Neural cell (in vitro differentiated cells): Measurements from ENCODE around the gene NUB1. TPM values are rescaled to one million over a fixed set of nuclear protein-coding genes. Genes with fewer than 3 reads are reported as not detected.

Experiments
- H2AFZ ChIP-seq: fragments of 200-600, 300-800 bp; sonication (generic), shearing (Covaris generic); 2 replicates; pipeline ENCODE4 v1.6.0; 2014; ENCODE audit warnings: low read depth, mild to moderate bottlenecking, antibody characterized with exemption, low read length, moderate library complexity
- H3F3A ChIP-seq: fragments of 200-600 bp; shearing (Covaris generic); 2 replicates; pipeline ENCODE4 v1.6.1; 2016; ENCODE audit warnings: mild to moderate bottlenecking, moderate library complexity, mixed read lengths, antibody characterized with exemption, low read length; ENCODE audit not compliant: insufficient read depth, poor library complexity, severe bottlenecking
- H3K27ac ChIP-seq: fragments of 200-600, 300-800 bp; sonication (generic), shearing (Covaris generic); 2 replicates; pipeline ENCODE4 v1.5.1; 2014; ENCODE audit warnings: mild to moderate bottlenecking, low read length, moderate library complexity
- H3K27me3 ChIP-seq: fragments of 300-800, 200-600 bp; sonication (generic), shearing (Covaris generic); 2 replicates; pipeline ENCODE4 v1.6.0; 2014; ENCODE audit warnings: mild to moderate bottlenecking, low read depth, low read length, moderate library complexity; ENCODE audit not compliant: insufficient read depth
- H3K36me3 ChIP-seq: fragments of 300-800, 200-600 bp; sonication (generic), shearing (Covaris generic); 2 replicates; pipeline ENCODE4 v1.5.1; 2014; ENCODE audit warnings: mild to moderate bottlenecking, antibody characterized with exemption, low read length, moderate library complexity; ENCODE audit not compliant: insufficient read depth
- H3K4me2 ChIP-seq: fragments of 300-800, 200-600 bp; sonication (generic), shearing (Covaris generic); 2 replicates; pipeline ENCODE4 v1.6.0; 2014; ENCODE audit warnings: mild to moderate bottlenecking, low read length
- H3K4me3 ChIP-seq: fragments of 300-800, 200-600 bp; sonication (generic), shearing (Covaris generic); 2 replicates; pipeline ENCODE4 v1.5.1; 2014; ENCODE audit warnings: mild to moderate bottlenecking, low read length, moderate library complexity
- H3K79me2 ChIP-seq: fragments of 200-600 bp; shearing (Covaris generic); replicated peaks from 2 replicates; pipeline ENCODE4 v1.6.0; 2014; ENCODE audit warnings: mild to moderate bottlenecking, low read length, moderate library complexity; ENCODE audit not compliant: insufficient read depth
- H3K9ac ChIP-seq: fragments of 300-800, 200-600 bp; sonication (generic), shearing (Covaris generic); 2 replicates; pipeline ENCODE4 v1.6.1; 2016; ENCODE audit warnings: mild to moderate bottlenecking, low read length, mixed read lengths
- H3K9me2 ChIP-seq: fragments of 200-600 bp; shearing (Covaris generic); 2 replicates; pipeline ENCODE4 v1.6.1; 2016; ENCODE audit warnings: mild to moderate bottlenecking, low read length, mixed read lengths; ENCODE audit not compliant: insufficient read depth
- H3K9me3 ChIP-seq: fragments of 200-600, 300-800 bp; sonication (generic), shearing (Covaris generic); 2 replicates; pipeline ENCODE4 v1.6.1; 2016; ENCODE audit warnings: mild to moderate bottlenecking, mixed run types, low read length, moderate library complexity, mixed read lengths
- H4K20me1 ChIP-seq: fragments of 200-600 bp; shearing (Covaris generic); 2 replicates; pipeline ENCODE4 v1.6.1; 2016; ENCODE audit warnings: mild to moderate bottlenecking, mixed run types; ENCODE audit not compliant: insufficient read depth
- EP300 ChIP-seq: fragments of 450-650 bp; conservative IDR thresholded peaks from 2 replicates; pipeline ENCODE4 v1.6.1; 2014; ENCODE audit warnings: antibody characterized with exemption, mild to moderate bottlenecking, moderate library complexity; ENCODE audit not compliant: poor library complexity, severe bottlenecking
- EZH2 ChIP-seq: fragments of 200-600, 300-800 bp; shearing (Covaris generic), sonication (generic); IDR thresholded peaks from 2 replicates; pipeline ENCODE4 v1.6.1; 2014; ENCODE audit warnings: antibody characterized with exemption, low read length, borderline replicate concordance, mild to moderate bottlenecking; ENCODE audit not compliant: insufficient read depth, poor library complexity, severe bottlenecking
- MXI1 ChIP-seq: fragments of 450-650 bp; conservative IDR thresholded peaks from 2 replicates; pipeline ENCODE4 v1.6.1; 2014; ENCODE audit warnings: antibody characterized with exemption, mild to moderate bottlenecking; ENCODE audit not compliant: poor library complexity, severe bottlenecking
- POLR2AphosphoS5 ChIP-seq: IDR thresholded peaks from 2 replicates; pipeline ENCODE4 v1.6.1; 2012
- RAD21 ChIP-seq: fragments of 450-650 bp; conservative IDR thresholded peaks from 2 replicates; pipeline ENCODE4 v1.6.1; 2014; ENCODE audit warnings: antibody characterized with exemption, mild to moderate bottlenecking, moderate library complexity
- SMC3 ChIP-seq: fragments of 450-650 bp; conservative IDR thresholded peaks from 2 replicates; pipeline ENCODE4 v1.6.1; 2014; ENCODE audit warnings: antibody characterized with exemption, mild to moderate bottlenecking, moderate library complexity; ENCODE audit not compliant: poor library complexity
- TAF1 ChIP-seq: IDR thresholded peaks from 2 replicates; pipeline ENCODE4 v1.6.1; 2012; ENCODE audit warnings: low read depth
- polyA plus RNA-seq: library from polyadenylated mRNA; depleted of rRNA; stranded (reverse); fragments of >200 nt; gene quantifications from 2 replicates; pipeline ENCODE4 v1.2.3, GENCODE V29; 2014
- TF ChIP-seq, protein P1 (sequence below): fragments of 450-650 bp; IDR thresholded peaks from 2 replicates; pipeline ENCODE4 v1.5.1; 2014; ENCODE audit warnings: antibody characterized with exemption, mild to moderate bottlenecking, moderate library complexity; ENCODE audit not compliant: poor library complexity, severe bottlenecking
- TF ChIP-seq, protein P2 (sequence below): IDR thresholded peaks from 2 replicates; pipeline ENCODE4 v1.6.1; 2012; ENCODE audit warnings: borderline replicate concordance

The NUB1 gene
- polyA plus RNA-seq, 1 donor from 2014 or later = 48.4 TPM

GRCh38 chr7:151426441-151426903 lies 84.9 kb downstream of the NUB1 start:
- no peaks in the 10 kb centered on the region for H3K79me2 ChIP-seq
- TF ChIP-seq RAD21 (no peak), EP300 (no peak), MXI1 (no peak), TAF1 (no peak), SMC3 (no peak), POLR2AphosphoS5 (no peak), EZH2 (no peak)
- TF ChIP-seq, protein P1, sequence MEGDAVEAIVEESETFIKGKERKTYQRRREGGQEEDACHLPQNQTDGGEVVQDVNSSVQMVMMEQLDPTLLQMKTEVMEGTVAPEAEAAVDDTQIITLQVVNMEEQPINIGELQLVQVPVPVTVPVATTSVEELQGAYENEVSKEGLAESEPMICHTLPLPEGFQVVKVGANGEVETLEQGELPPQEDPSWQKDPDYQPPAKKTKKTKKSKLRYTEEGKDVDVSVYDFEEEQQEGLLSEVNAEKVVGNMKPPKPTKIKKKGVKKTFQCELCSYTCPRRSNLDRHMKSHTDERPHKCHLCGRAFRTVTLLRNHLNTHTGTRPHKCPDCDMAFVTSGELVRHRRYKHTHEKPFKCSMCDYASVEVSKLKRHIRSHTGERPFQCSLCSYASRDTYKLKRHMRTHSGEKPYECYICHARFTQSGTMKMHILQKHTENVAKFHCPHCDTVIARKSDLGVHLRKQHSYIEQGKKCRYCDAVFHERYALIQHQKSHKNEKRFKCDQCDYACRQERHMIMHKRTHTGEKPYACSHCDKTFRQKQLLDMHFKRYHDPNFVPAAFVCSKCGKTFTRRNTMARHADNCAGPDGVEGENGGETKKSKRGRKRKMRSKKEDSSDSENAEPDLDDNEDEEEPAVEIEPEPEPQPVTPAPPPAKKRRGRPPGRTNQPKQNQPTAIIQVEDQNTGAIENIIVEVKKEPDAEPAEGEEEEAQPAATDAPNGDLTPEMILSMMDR = no peak
- TF ChIP-seq, protein P2, sequence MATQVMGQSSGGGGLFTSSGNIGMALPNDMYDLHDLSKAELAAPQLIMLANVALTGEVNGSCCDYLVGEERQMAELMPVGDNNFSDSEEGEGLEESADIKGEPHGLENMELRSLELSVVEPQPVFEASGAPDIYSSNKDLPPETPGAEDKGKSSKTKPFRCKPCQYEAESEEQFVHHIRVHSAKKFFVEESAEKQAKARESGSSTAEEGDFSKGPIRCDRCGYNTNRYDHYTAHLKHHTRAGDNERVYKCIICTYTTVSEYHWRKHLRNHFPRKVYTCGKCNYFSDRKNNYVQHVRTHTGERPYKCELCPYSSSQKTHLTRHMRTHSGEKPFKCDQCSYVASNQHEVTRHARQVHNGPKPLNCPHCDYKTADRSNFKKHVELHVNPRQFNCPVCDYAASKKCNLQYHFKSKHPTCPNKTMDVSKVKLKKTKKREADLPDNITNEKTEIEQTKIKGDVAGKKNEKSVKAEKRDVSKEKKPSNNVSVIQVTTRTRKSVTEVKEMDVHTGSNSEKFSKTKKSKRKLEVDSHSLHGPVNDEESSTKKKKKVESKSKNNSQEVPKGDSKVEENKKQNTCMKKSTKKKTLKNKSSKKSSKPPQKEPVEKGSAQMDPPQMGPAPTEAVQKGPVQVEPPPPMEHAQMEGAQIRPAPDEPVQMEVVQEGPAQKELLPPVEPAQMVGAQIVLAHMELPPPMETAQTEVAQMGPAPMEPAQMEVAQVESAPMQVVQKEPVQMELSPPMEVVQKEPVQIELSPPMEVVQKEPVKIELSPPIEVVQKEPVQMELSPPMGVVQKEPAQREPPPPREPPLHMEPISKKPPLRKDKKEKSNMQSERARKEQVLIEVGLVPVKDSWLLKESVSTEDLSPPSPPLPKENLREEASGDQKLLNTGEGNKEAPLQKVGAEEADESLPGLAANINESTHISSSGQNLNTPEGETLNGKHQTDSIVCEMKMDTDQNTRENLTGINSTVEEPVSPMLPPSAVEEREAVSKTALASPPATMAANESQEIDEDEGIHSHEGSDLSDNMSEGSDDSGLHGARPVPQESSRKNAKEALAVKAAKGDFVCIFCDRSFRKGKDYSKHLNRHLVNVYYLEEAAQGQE = no peak
- H2AFZ ChIP-seq = no peak overlapping the region
- H3K27me3 ChIP-seq = no peaks in the 10 kb centered on the region
- H3K27ac ChIP-seq = no peak overlapping the region
- no peak overlapping the region for H3K9ac ChIP-seq
- peaks cover 5% of the 10 kb centered on the region for H3K9me3 ChIP-seq
- no peaks in the 10 kb centered on the region for H4K20me1 ChIP-seq
- no peaks in the 10 kb centered on the region for H3K9me2 ChIP-seq
- H3K4me3 ChIP-seq = no peak overlapping the region
- no peaks in the 10 kb centered on the region for H3F3A ChIP-seq
- no peaks in the 10 kb centered on the region for H3K36me3 ChIP-seq
- no peak overlapping the region for H3K4me2 ChIP-seq

DNA sequence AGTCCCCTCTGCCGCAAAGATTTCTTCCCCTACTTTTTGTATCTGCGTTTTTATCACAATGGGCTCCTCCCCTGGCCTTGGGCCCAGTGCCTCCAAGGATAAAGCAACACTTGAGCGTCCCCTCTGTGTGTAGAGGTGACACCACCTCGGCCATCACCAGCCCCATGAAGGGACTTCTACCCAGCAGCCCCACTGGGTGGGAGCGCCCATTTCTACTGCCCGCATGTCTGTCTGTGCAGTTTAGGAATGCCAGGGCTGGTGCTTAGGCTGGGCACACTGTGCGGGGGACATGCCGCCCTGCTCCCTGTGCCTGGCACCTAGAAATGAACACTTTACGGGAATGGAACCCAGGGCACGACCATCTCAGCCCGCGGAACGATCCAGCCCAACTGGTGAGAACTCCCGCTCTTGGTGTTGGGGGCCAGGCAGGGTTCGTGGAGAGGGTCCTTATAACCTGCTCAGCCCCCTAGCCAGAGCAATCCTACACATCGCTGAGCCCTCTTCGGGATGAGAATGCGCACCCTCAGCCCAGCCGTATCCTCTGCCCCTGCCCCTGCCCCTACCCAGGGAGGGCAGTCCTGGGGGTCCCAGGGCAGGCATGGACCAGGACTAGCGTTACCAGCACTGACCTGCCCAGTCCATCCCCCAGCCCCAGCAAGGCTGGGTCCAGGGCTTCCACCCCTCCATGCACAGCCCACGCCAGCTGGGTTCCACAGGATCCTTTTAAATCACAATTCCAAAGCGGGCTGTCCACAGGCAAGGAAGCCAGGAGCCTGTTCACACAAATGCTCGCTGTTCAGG lies 85.5 kb downstream of the NUB1 start:
- Histone ChIP-seq H3F3A (no peaks in the 10 kb centered on the region), H3K4me3 (no peak overlapping the region), H4K20me1 (no peaks in the 10 kb centered on the region), H3K4me2 (no peak overlapping the region), H3K27ac (no peak overlapping the region), H3K9me2 (no peaks in the 10 kb centered on the region), H3K27me3 (no peaks in the 10 kb centered on the region), H3K9me3 (peaks cover 5% of the 10 kb centered on the region), H3K79me2 (no peaks in the 10 kb centered on the region), H3K9ac (no peak overlapping the region), H2AFZ (no peak overlapping the region), H3K36me3 (no peaks in the 10 kb centered on the region)
- TF ChIP-seq, protein P2 = no peak
- TF ChIP-seq MXI1 = no peak
- TF ChIP-seq, protein P1 = no peak
- no peak for TF ChIP-seq POLR2AphosphoS5
- no peak for TF ChIP-seq SMC3
- TF ChIP-seq EP300 = no peak
- no peak for TF ChIP-seq TAF1
- TF ChIP-seq RAD21 = no peak
- TF ChIP-seq EZH2 = no peak
